ENCODE results near the gene ATP6AP2. TPM values are rescaled to one million over a fixed set of nuclear protein-coding genes. Genes with fewer than 3 reads are reported as not detected.

ATP6AP2 gene
- polyA plus RNA-seq, 1 experiment = 297 TPM

DNA sequence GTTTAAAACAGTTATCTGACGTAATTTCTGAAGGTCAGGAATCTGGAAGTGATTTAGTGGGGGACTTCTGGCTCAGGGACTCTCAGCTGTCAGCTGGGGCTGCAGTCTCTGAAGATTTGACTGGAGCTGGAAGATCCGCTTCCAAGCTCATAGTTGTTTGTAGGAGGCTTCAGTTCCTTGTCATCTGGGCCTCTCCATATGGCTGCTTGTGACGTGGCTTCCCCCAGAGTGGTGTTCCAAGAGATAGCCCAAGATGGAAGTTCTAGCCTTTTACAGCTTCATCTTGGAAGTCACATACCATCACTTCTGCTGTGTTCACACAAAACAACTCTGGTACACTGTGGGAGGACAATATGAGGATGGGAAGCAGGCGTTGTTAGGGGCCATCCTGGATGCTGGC, 44.5 kb downstream of the ATP6AP2 start:
- POLR2A ChIA-PET = no interaction called here
- Histone ChIP-seq H3K27me3 (ENCODE audit: control insufficient read depth, insufficient read depth, low read length) (no peaks in the 10 kb centered on the region), H3K4me3 (ENCODE audit: low read depth, low read length) (no peak overlapping the region), H3K36me3 (ENCODE audit: control insufficient read depth, insufficient read depth, low read length) (peaks cover under 1% of the 10 kb centered on the region)
- CTCF ChIA-PET = no interaction called here
- DNase-seq (ENCODE audit: low read depth) = no peak
- no peak for TF ChIP-seq CTCF (IDR thresholded peaks at IDR 0.05; ENCODE audit: insufficient read depth, low read depth, low read length)

- Histone ChIP-seq H3K36me3 (ENCODE audit: control insufficient read depth, insufficient read depth, low read length) (peaks cover 6% of the 10 kb centered on the region), H3K27me3 (ENCODE audit: control insufficient read depth, insufficient read depth, low read length) (no peaks in the 10 kb centered on the region), H3K4me3 (ENCODE audit: low read depth, low read length) (no peak overlapping the region)
- POLR2A ChIA-PET = no interaction called here
- DNase-seq (ENCODE audit: low read depth) = no peak
- CTCF ChIA-PET = interaction anchor here (1.1 kb wide), 1 partner anchor 84 kb away, joined by 3 read pairs; no protein-coding TSS in a partner anchor
- no peak for TF ChIP-seq CTCF (IDR thresholded peaks at IDR 0.05; ENCODE audit: insufficient read depth, low read depth, low read length)
Measured at GRCh38 chrX:40628506-40628905, 47.7 kb downstream of the ATP6AP2 start.

DNA sequence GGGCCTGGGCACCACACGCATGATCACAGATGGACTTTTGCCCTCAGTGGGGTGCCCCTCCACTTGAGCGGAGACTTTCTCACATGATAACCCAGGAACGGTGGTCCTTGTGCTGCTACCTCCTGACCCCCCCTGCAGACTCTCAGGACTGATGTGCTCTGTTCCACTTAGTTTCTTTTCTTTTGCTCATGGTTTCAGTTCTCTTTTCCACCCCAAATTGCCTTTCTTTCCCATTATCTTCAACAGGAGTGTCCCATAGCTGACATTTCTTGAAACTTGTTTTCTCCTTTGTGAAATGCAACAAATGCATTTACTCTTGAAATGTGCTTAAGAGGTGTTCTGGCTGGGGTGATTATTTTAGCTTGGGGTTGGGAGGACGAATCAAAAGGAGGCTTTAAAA, 51.4 kb downstream of the ATP6AP2 start:
- no peak for TF ChIP-seq CTCF (IDR thresholded peaks at IDR 0.05; ENCODE audit: insufficient read depth, low read depth, low read length)
- ChIA-PET CTCF (no interaction called here), POLR2A (no interaction called here)
- peaks cover 6% of the 10 kb centered on the region for H3K36me3 ChIP-seq (ENCODE audit: control insufficient read depth, insufficient read depth, low read length)
- no peak for DNase-seq (ENCODE audit: low read depth)
- no peaks in the 10 kb centered on the region for H3K27me3 ChIP-seq (ENCODE audit: control insufficient read depth, insufficient read depth, low read length)
- no peak overlapping the region for H3K4me3 ChIP-seq (ENCODE audit: low read depth, low read length)

GRCh38 chrX:40637687-40638086, 56.9 kb downstream of the ATP6AP2 start:
- CTCF ChIA-PET = interaction anchor here (1.3 kb wide), 1 partner anchor 93 kb away, joined by 3 read pairs; no protein-coding TSS in a partner anchor
- peaks cover 3% of the 10 kb centered on the region; the same call in 1 of the 2 replicates for H3K36me3 ChIP-seq (ENCODE audit: control insufficient read depth, insufficient read depth, low read length)
- no peaks in the 10 kb centered on the region for H3K27me3 ChIP-seq (ENCODE audit: control insufficient read depth, insufficient read depth, low read length)
- no peak overlapping the region for H3K4me3 ChIP-seq (ENCODE audit: low read depth, low read length)
- POLR2A ChIA-PET = no interaction called here
- TF ChIP-seq CTCF (IDR thresholded peaks at IDR 0.05; ENCODE audit: insufficient read depth, low read depth, low read length) = no peak
- DNase-seq (ENCODE audit: low read depth) = no peak

DNA sequence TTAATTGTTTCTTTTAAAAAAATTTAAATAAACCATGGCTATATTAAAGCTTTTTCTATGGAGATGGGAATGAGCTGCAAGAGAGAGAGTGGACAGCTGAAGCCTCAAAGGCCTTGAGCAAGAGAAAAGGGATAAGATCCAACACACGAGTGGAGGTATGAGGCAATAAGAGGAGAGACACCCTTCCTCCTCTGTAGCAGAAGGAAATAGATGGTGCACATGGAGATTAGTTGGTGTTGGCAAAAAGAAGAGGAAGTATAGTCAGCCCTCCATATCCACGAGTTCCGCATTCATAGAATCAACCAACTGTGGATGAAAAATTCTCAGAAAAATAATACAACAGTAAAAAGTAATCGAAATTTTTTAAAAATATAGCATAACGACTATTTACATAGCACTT, 63.4 kb downstream of the ATP6AP2 start:
- no peak overlapping the region; the same call in 1 of the 2 replicates for H3K4me3 ChIP-seq (ENCODE audit: low read depth, low read length)

More for the DNA sequence above, 63.4 kb downstream of the ATP6AP2 start:
- Histone ChIP-seq H3K27me3 (ENCODE audit: control insufficient read depth, insufficient read depth, low read length) (no peaks in the 10 kb centered on the region), H3K36me3 (ENCODE audit: control insufficient read depth, insufficient read depth, low read length) (no peaks in the 10 kb centered on the region)
- POLR2A ChIA-PET = no interaction called here
- no peak for TF ChIP-seq CTCF (IDR thresholded peaks at IDR 0.05; ENCODE audit: insufficient read depth, low read depth, low read length)
- DNase-seq (ENCODE audit: low read depth) = no peak
- CTCF ChIA-PET = interaction anchor here (1.2 kb wide), 1 partner anchor 9 kb away, joined by 3 read pairs; no protein-coding TSS in a partner anchor
